ENCODE measurements around the gene PIK3C2G.

DNA sequence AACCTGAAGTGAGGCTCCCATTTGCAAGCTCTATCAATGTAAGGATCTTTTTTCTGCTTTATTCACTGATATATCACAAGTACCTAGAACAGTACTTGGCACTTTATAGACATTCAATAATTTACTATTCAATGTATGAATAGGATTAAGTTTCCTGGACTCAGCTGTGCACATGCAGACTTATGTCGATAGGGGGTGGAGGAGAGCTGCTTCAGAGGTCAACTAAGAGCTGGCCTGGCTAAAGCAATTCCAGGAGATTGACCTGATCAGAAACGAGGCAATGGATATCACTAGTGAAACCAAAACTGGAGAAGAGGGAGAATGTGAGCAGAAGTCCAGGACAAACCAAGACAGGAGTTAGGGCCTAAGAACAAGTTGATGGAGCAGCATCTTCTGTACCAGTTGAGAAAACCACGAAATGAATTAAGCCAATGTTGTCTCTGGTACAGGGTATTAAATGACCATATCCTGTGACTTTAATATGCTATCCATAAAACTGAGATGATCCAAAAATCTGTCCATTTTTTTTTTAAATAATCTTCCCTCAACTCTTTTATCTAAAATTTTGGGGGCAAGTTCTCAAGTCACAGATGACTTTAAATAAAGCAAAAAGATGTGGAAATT, 169.2 kb downstream of the PIK3C2G start:
- TF ChIP-seq RCOR1 (IDR thresholded peaks at IDR 0.05; ENCODE audit: insufficient replicate concordance, low read length) (no peak), POLR2A (IDR thresholded peaks at IDR 0.05; ENCODE audit: low read depth, low read length) (no peak)

Data from IMR-90 (cell line).